Measurements from ENCODE around the gene AGBL3. TPM values are rescaled to one million over a fixed set of nuclear protein-coding genes. Genes with fewer than 3 reads are reported as not detected.

The AGBL3 gene
- total and polyA plus RNA-seq, 9 of the 15 experiments (the other 6 are each of a cell fraction or from before 2014, with no cell fraction given), result 0.54 to 2.9 (median 1.7) TPM

GRCh38 chr7:135077642-135078041 lies 91.3 kb downstream of the AGBL3 start:
- peak; percentile 77 for ATAC-seq

GRCh38 chr7:135078051-135078450 lies 91.7 kb downstream of the AGBL3 start:
- H3K4me2 ChIP-seq (ENCODE audit: insufficient read depth, low read length), result no peak overlapping the region
- no peaks in the 10 kb centered on the region for H3K27me3 ChIP-seq (ENCODE audit: control insufficient read depth in 2 of 2, insufficient read depth in 2 of 2, low read length in 2 of 2)
- in situ Hi-C loops (cut with MboI), result no loop called here
- no peaks in the 10 kb centered on the region for H4K20me1 ChIP-seq (replicated peaks; ENCODE audit: control insufficient read depth, insufficient read depth, low read length)
- H3K9me3 ChIP-seq (replicated peaks; ENCODE audit: control insufficient read depth, insufficient read depth, low read depth, low read length), result no peaks in the 10 kb centered on the region
- H3K27ac ChIP-seq (ENCODE audit: extremely low read depth, low read depth, low read length), result no peak overlapping the region
- no peak overlapping the region for H3K9ac ChIP-seq (ENCODE audit: insufficient read depth in 1 of 2, low read depth in 2 of 2, low read length in 2 of 2)
- DNase-seq (ENCODE audit: extremely low read depth in 1 of 4, low spot score in 3 of 4) (no peak), ATAC-seq (peak; percentile 63), FAIRE-seq (no peak)
- peak overlapping the region; percentile 56; the same call in 1 of the 2 replicates for H2AFZ ChIP-seq (ENCODE audit: low read depth, low read length)
- H3K79me2 ChIP-seq (ENCODE audit: control insufficient read depth, insufficient read depth, low read length), result no peaks in the 10 kb centered on the region
- no peaks in the 10 kb centered on the region for H3K9me1 ChIP-seq (ENCODE audit: control insufficient read depth, insufficient read depth, low read length)
- no peak overlapping the region for H3K4me3 ChIP-seq
- H3K36me3 ChIP-seq (ENCODE audit: control insufficient read depth, insufficient read depth, low read length), result no peaks in the 10 kb centered on the region
- H3K4me1 ChIP-seq (replicated peaks in 1 of 2; ENCODE audit: control insufficient read depth in 2 of 2, insufficient read depth in 2 of 2, low read length in 2 of 2), result no peaks in the 10 kb centered on the region
- ChIA-PET CTCF (ENCODE audit: low intra/inter-chr PET ratio) (no interaction called here), POLR2A (interaction anchor here (0.6 kb wide), 1 partner anchor 37 kb away, joined by 4 read pairs; no protein-coding TSS in a partner anchor)
- intact Hi-C loops (cut with micrococcal nuclease), result no loop called here
- BruUV-seq (replicated peaks), result no TSS peak
- TF ChIP-seq ELF2 (CRISPR knock-in tag; IDR thresholded peaks at IDR 0.05) (no peak), ZNF77 (CRISPR knock-in tag; IDR thresholded peaks at IDR 0.05) (no peak), AFF4 (CRISPR knock-in tag; IDR thresholded peaks at IDR 0.05) (no peak), ILK (tag; IDR thresholded peaks at IDR 0.05; ENCODE audit: borderline replicate concordance, low read depth) (no peak), NFATC3 (IDR thresholded peaks at IDR 0.05) (no peak), HMG20B (CRISPR knock-in tag; IDR thresholded peaks at IDR 0.05) (no peak), KDM1A (IDR thresholded peaks at IDR 0.05) (no peak), TCFL5 (CRISPR knock-in tag; conservative IDR thresholded peaks at IDR 0.05) (no peak), RCOR1 (IDR thresholded peaks at IDR 0.05; ENCODE audit: borderline replicate concordance in 1 of 2, low read depth in 2 of 2, low read length in 2 of 2) (no peak), ZNF512 (tag; IDR thresholded peaks at IDR 0.05) (no peak)

More at GRCh38 chr7:135077642-135078041, 91.3 kb downstream of the AGBL3 start:
- DNase-seq (ENCODE audit: extremely low read depth in 1 of 4, low spot score in 3 of 4) (peak in 1 of 4 experiments; percentile 14), FAIRE-seq (no peak)
- intact Hi-C loops (cut with micrococcal nuclease) (no loop called here), in situ Hi-C loops (cut with MboI) (no loop called here)
- Histone ChIP-seq H3K27me3 (ENCODE audit: control insufficient read depth in 2 of 2, insufficient read depth in 2 of 2, low read length in 2 of 2) (no peaks in the 10 kb centered on the region), H3K79me2 (ENCODE audit: control insufficient read depth, insufficient read depth, low read length) (no peaks in the 10 kb centered on the region), H3K27ac (ENCODE audit: extremely low read depth, low read depth, low read length) (no peak overlapping the region), H3K9me1 (ENCODE audit: control insufficient read depth, insufficient read depth, low read length) (no peaks in the 10 kb centered on the region), H3K9me3 (replicated peaks; ENCODE audit: control insufficient read depth, insufficient read depth, low read depth, low read length) (no peaks in the 10 kb centered on the region), H3K36me3 (ENCODE audit: control insufficient read depth, insufficient read depth, low read length) (no peaks in the 10 kb centered on the region), H4K20me1 (replicated peaks; ENCODE audit: control insufficient read depth, insufficient read depth, low read length) (no peaks in the 10 kb centered on the region), H3K4me2 (ENCODE audit: insufficient read depth, low read length) (peak overlapping the region; percentile 22), H3K9ac (ENCODE audit: insufficient read depth in 1 of 2, low read depth in 2 of 2, low read length in 2 of 2) (no peak overlapping the region), H3K4me1 (replicated peaks in 1 of 2; ENCODE audit: control insufficient read depth in 2 of 2, insufficient read depth in 2 of 2, low read length in 2 of 2) (no peaks in the 10 kb centered on the region), H3K4me3 (no peak overlapping the region), H2AFZ (ENCODE audit: low read depth, low read length) (peak overlapping the region; percentile 65; the same call in 1 of the 2 replicates)
- 2% methylated on average over 7 of the region's 7 CpGs for WGBS (ENCODE audit: insufficient coverage, low coverage, missing lambda C conversion rate)
- TF ChIP-seq POLR2H (tag; IDR thresholded peaks at IDR 0.05; ENCODE audit: low read depth) (no peak), NRF1 (conservative IDR thresholded peaks at IDR 0.05 in 1 of 2, IDR thresholded peaks at IDR 0.05 in 1 of 2) (peak; percentile 89 to 90), YY1 (IDR thresholded peaks at IDR 0.05; ENCODE audit: borderline replicate concordance in 1 of 3, control insufficient read depth in 1 of 3, extremely low read depth in 1 of 3, insufficient read depth in 3 of 3, insufficient read length in 1 of 3, insufficient replicate concordance in 2 of 3, low read depth in 1 of 3, low read length in 2 of 3) (peak in 1 of 3 experiments; percentile 55)
- ChIA-PET CTCF (ENCODE audit: low intra/inter-chr PET ratio) (no interaction called here), POLR2A (interaction anchor here (0.6 kb wide), 1 partner anchor 37 kb away, joined by 4 read pairs; no protein-coding TSS in a partner anchor)
- no TSS peak for BruUV-seq (replicated peaks)
